ENCODE results near the gene CLASRP.

CLASRP gene

DNA sequence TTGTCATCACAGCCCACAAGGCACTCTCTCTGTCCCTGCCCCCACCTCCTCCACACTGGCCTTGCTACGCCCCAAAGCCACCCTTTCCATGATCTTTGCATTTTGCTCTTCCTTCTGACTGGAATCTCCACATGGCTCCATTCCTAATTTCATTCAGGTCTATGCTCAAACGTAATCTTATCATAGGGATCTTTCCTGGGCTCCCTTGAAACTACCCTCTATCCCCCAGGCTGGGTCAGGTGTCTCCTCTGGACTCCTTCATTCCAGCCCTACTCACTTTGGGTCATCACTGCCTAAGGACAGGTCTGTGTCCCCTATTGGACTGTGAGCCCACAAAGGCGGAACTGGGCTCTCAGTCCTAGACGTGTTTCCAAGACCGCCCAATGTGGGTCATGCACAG is 43.3 kb downstream of the CLASRP start:
- Histone ChIP-seq H3K27ac (no peak overlapping the region), H3K4me1 (ENCODE audit: control insufficient read depth in 1 of 2, insufficient read depth in 1 of 2, low read depth in 1 of 2, low read length in 1 of 2) (peaks cover 25 to 30% of the 10 kb centered on the region in 2 experiments), H3K4me3 (ENCODE audit: low read depth in 1 of 2, low read length in 1 of 2) (no peak overlapping the region), H3K27me3 (no peaks in the 10 kb centered on the region), H3K9me3 (no peaks in the 10 kb centered on the region), H3K36me3 (peaks cover 16% of the 10 kb centered on the region)
- TF ChIP-seq, protein P1, sequence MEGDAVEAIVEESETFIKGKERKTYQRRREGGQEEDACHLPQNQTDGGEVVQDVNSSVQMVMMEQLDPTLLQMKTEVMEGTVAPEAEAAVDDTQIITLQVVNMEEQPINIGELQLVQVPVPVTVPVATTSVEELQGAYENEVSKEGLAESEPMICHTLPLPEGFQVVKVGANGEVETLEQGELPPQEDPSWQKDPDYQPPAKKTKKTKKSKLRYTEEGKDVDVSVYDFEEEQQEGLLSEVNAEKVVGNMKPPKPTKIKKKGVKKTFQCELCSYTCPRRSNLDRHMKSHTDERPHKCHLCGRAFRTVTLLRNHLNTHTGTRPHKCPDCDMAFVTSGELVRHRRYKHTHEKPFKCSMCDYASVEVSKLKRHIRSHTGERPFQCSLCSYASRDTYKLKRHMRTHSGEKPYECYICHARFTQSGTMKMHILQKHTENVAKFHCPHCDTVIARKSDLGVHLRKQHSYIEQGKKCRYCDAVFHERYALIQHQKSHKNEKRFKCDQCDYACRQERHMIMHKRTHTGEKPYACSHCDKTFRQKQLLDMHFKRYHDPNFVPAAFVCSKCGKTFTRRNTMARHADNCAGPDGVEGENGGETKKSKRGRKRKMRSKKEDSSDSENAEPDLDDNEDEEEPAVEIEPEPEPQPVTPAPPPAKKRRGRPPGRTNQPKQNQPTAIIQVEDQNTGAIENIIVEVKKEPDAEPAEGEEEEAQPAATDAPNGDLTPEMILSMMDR (IDR thresholded peaks at IDR 0.05), result no peak

DNA sequence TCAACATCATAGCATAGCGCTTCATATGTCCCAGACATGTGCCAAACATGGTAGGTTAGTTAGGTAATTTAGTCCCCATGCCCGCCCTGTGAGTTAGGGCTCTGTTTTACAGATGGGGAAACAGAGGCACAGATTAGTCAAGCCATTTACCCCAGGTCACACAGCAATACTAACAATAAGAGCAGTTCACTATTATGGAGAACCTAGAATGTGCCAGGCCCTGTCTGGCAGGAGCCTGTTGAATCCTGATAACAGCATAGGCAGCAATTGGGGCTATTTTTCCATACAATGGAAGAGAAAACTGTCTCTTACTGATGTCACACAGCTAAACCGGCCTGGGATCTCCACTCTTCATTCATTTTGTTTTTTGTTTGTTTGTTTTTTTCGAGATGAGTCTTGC is 47.6 kb downstream of the CLASRP start:
- H3K4me3 ChIP-seq (ENCODE audit: low read depth in 1 of 2, low read length in 1 of 2), result no peak overlapping the region
- H3K36me3 ChIP-seq, result peaks cover 29% of the 10 kb centered on the region
- TF ChIP-seq, protein P1 (IDR thresholded peaks at IDR 0.05), result no peak
- no peaks in the 10 kb centered on the region for H3K9me3 ChIP-seq
- H3K4me1 ChIP-seq (ENCODE audit: control insufficient read depth in 1 of 2, insufficient read depth in 1 of 2, low read depth in 1 of 2, low read length in 1 of 2), result peaks cover 5% of the 10 kb centered on the region in 2 experiments
- H3K27me3 ChIP-seq, result no peaks in the 10 kb centered on the region
- H3K27ac ChIP-seq, result no peak overlapping the region

DNA sequence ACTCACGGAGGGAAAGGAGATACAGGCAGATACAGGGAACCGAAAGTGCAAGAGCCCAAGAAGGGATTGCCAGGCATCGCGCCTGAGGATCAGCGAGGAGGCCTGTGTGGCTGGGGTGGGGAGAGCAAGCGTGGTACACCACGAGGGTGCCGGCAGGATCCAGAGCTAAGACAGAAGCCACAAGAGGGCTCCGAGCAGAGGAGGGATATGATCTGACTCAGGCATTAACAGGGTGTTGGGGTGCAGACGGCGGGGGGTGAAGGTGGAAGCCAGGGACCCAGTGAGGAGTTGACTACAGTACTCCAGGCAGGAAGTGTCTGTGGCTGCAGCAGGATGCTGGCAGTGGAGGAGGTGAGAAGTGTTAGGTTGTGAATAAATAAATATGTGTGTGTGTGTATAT is 48.7 kb downstream of the CLASRP start:
- Histone ChIP-seq H3K4me1 (ENCODE audit: control insufficient read depth in 1 of 2, insufficient read depth in 1 of 2, low read depth in 1 of 2, low read length in 1 of 2) (peaks cover 13 to 14% of the 10 kb centered on the region in 2 experiments), H3K9me3 (no peaks in the 10 kb centered on the region), H3K27ac (no peak overlapping the region), H3K4me3 (ENCODE audit: low read depth in 1 of 2, low read length in 1 of 2) (no peak overlapping the region), H3K27me3 (no peaks in the 10 kb centered on the region), H3K36me3 (peaks cover 18% of the 10 kb centered on the region)
- TF ChIP-seq, protein P1 (IDR thresholded peaks at IDR 0.05), result no peak

DNA sequence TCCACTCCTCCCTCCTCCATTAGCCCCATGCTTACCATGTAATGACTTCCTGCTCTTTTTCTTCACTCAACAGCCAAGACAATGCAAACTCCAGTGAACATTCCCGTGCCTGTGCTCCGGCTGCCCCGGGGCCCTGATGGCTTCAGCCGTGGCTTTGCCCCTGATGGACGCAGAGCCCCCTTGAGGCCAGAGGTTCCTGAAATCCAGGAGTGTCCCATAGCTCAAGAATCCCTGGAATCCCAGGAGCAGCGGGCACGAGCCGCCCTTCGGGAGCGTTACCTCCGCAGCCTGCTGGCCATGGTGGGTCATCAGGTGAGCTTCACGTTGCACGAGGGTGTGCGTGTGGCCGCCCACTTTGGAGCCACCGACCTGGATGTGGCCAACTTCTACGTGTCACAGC is 51.2 kb downstream of the CLASRP start:
- TF ChIP-seq, protein P1 (IDR thresholded peaks at IDR 0.05), result no peak
- Histone ChIP-seq H3K36me3 (peaks cover 18% of the 10 kb centered on the region), H3K27ac (no peak overlapping the region), H3K9me3 (no peaks in the 10 kb centered on the region), H3K4me1 (ENCODE audit: control insufficient read depth in 1 of 2, insufficient read depth in 1 of 2, low read depth in 1 of 2, low read length in 1 of 2) (peaks cover 27 to 32% of the 10 kb centered on the region in 2 experiments), H3K27me3 (no peaks in the 10 kb centered on the region), H3K4me3 (ENCODE audit: low read depth in 1 of 2, low read length in 1 of 2) (no peak overlapping the region)

DNA sequence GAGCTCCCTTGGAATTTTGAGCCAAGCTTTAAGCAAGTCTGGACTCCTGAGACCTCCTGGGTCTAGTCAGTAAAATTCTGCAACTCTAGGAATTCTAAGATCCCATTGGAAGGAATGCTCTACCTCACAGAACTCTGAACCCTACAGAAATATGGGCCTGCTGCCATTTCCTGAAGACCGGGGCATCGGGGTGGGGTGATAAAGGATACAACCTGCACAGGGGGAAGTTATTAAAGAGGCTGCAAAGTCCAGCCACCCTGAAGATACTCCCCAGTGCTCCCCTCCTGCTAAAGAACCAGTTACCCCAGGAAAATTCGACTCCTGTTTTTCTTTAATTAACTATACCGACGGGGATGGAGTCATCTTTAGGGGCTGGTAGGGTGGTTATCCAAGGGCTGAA is 51.8 kb downstream of the CLASRP start:
- TF ChIP-seq, protein P1 (IDR thresholded peaks at IDR 0.05), result no peak
- peak overlapping the region in 1 of 2 experiments; percentile 96 for H3K4me3 ChIP-seq (ENCODE audit: low read depth in 1 of 2, low read length in 1 of 2)

More for the DNA sequence above, 51.8 kb downstream of the CLASRP start:
- H3K4me1 ChIP-seq (ENCODE audit: control insufficient read depth in 1 of 2, insufficient read depth in 1 of 2, low read depth in 1 of 2, low read length in 1 of 2), result peaks cover 27 to 32% of the 10 kb centered on the region in 2 experiments
- no peaks in the 10 kb centered on the region for H3K27me3 ChIP-seq
- H3K9me3 ChIP-seq, result no peaks in the 10 kb centered on the region
- peaks cover 13% of the 10 kb centered on the region for H3K36me3 ChIP-seq
- peak overlapping the region; percentile 93 for H3K27ac ChIP-seq
